HCT116 (cell line): Measurements from ENCODE around the gene ITGA7.

Experiments
- POLR2A ChIP-seq: IDR thresholded peaks from 2 replicates; pipeline ENCODE4 v1.7.0; 2011; ENCODE audit warnings: borderline replicate concordance; ENCODE audit not compliant: insufficient read depth, insufficient read length; ENCODE audit errors: extremely low read depth
- POLR2AphosphoS5 ChIP-seq: IDR thresholded peaks from 2 replicates; pipeline ENCODE4 v1.6.1; 2011; ENCODE audit warnings: mild to moderate bottlenecking, low read depth, low read length, moderate library complexity
- RAD21 ChIP-seq: IDR thresholded peaks from 2 replicates; pipeline ENCODE4 v1.6.1; 2012; ENCODE audit warnings: low read depth, mild to moderate bottlenecking
- YY1 ChIP-seq: IDR thresholded peaks from 2 replicates; pipeline ENCODE4 v1.6.1; 2011; ENCODE audit warnings: low read length, low read depth, moderate library complexity, mild to moderate bottlenecking; ENCODE audit not compliant: insufficient replicate concordance; ENCODE audit errors: extremely low read depth
- TF ChIP-seq, protein P1 (sequence below), 3 experiments: fragments of 200-600 bp in 1 of 3; sonication (generic) in 1 of 3; IDR thresholded peaks in 2 of 3; conservative IDR thresholded peaks in 1 of 3; 2 replicates each; pipeline ENCODE4 v1.5.1; 2012 to 2017; ENCODE audit warnings: low read depth in 2 of 3, low read length in 2 of 3, antibody characterized with exemption in 1 of 3, borderline replicate concordance in 1 of 3, control low read depth in 1 of 3, mild to moderate bottlenecking in 1 of 3, mixed read lengths in 1 of 3, mixed run types in 1 of 3, moderate library complexity in 1 of 3; ENCODE audit not compliant: insufficient read depth in 1 of 3
- TF ChIP-seq, protein P2 (sequence below): IDR thresholded peaks from 2 replicates; pipeline ENCODE4 v1.6.1; 2012

DNA sequence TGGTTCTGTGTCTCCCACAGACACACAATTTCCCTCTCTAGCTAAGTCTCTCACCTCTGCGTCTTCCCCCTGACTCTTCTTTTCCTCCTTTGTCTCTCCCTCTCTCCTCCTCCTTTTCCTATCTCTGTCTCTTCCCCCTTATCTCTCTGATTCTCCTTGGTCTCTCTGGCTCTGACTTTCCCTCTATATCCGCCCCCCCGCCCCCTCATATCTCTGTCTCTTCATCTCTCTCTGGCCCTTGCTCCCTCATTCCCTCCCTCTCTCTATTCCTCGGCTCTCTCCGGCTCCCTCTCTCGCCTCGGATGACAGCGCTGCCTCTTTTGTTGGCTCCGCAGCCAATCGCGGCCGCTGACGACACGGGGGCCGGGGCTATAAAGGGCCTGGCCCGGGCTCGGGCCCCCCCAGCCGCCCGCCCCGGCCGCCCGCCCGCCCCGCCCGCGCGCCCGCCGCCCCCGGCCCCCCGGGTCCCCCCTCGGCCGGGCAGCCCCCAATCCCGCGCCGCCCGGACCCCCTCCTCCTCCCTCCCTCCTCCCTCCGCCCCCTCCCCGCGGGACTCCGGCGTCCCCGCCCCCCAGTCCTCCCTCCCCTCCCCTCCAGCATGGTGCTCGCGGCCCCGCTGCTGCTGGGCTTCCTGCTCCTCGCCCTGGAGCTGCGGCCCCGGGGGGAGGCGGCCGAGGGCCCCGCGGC lies 35.2 kb upstream of the ITGA7 start, which contains the start of gene GDF11:
- TF ChIP-seq POLR2A (no peak), POLR2AphosphoS5 (peak; percentile 32; the same call in 1 of the 2 replicates), RAD21 (no peak), YY1 (no peak)
- TF ChIP-seq, protein P1, sequence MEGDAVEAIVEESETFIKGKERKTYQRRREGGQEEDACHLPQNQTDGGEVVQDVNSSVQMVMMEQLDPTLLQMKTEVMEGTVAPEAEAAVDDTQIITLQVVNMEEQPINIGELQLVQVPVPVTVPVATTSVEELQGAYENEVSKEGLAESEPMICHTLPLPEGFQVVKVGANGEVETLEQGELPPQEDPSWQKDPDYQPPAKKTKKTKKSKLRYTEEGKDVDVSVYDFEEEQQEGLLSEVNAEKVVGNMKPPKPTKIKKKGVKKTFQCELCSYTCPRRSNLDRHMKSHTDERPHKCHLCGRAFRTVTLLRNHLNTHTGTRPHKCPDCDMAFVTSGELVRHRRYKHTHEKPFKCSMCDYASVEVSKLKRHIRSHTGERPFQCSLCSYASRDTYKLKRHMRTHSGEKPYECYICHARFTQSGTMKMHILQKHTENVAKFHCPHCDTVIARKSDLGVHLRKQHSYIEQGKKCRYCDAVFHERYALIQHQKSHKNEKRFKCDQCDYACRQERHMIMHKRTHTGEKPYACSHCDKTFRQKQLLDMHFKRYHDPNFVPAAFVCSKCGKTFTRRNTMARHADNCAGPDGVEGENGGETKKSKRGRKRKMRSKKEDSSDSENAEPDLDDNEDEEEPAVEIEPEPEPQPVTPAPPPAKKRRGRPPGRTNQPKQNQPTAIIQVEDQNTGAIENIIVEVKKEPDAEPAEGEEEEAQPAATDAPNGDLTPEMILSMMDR (IDR thresholded peaks at IDR 0.05 in 2 of 3, conservative IDR thresholded peaks at IDR 0.05 in 1 of 3; ENCODE audit: borderline replicate concordance in 1 of 3, insufficient read depth in 1 of 3, low read depth in 2 of 3, low read length in 2 of 3) = no peak
- TF ChIP-seq, protein P2, sequence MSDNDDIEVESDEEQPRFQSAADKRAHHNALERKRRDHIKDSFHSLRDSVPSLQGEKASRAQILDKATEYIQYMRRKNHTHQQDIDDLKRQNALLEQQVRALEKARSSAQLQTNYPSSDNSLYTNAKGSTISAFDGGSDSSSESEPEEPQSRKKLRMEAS = no peak
